Left renal pelvis (tissue), 4 donors: ENCODE results near the gene AFF3. TPM values are rescaled to one million over a fixed set of nuclear protein-coding genes. Genes with fewer than 3 reads are reported as not detected.
A peak's percentile ranks its signal among the peaks of the same experiment; 100 is the strongest.

Source experiments
- DNase-seq, 4 donors: peaks; one replicate each; pipeline ENCODE4 v3.0.0-alpha.2; 2013; ENCODE audit warnings: low read depth in 4 of 4, low spot score in 3 of 4
- polyA plus RNA-seq, 4 donors: library from polyadenylated mRNA; unstranded; fragments of 120-200 nt; gene quantifications; one replicate each; pipeline ENCODE4 v1.2.1, GENCODE V29; 2013; ENCODE audit not compliant: insufficient read length in 4 of 4

AFF3 gene
- polyA plus RNA-seq, 4 donors = 19.5 to 72.9 (median 24.7) TPM

- no peak for DNase-seq
Observed at GRCh38 chr2:99808361-99809200, 333.8 kb downstream of the AFF3 start.

GRCh38 chr2:99806758-99807157 is 335.6 kb downstream of the AFF3 start:
- no peak for DNase-seq

- no peak for DNase-seq
Observed at GRCh38 chr2:99805930-99806476, 336.4 kb downstream of the AFF3 start.

- DNase-seq = no peak
Observed at GRCh38 chr2:99803846-99804245, 338.5 kb downstream of the AFF3 start.

- no peak for DNase-seq
Observed at GRCh38 chr2:99802734-99803133, 339.7 kb downstream of the AFF3 start.

- peak in 1 of 4 donors; percentile 30 for DNase-seq
Observed at GRCh38 chr2:99801327-99801901, 341.0 kb downstream of the AFF3 start.

- no peak for DNase-seq
Observed at GRCh38 chr2:99797475-99797874, 344.9 kb downstream of the AFF3 start.

- DNase-seq = no peak
Observed at GRCh38 chr2:99794414-99794813, 348.0 kb downstream of the AFF3 start.

- DNase-seq = no peak
Observed at GRCh38 chr2:99793022-99793421, 349.4 kb downstream of the AFF3 start.

- no peak for DNase-seq
Observed at GRCh38 chr2:99789849-99790248, 352.5 kb downstream of the AFF3 start.

- DNase-seq = no peak
Observed at GRCh38 chr2:99787769-99788382, 354.5 kb downstream of the AFF3 start.

GRCh38 chr2:99786636-99787390 is 355.6 kb downstream of the AFF3 start:
- DNase-seq = no peak

GRCh38 chr2:99784946-99785345 is 357.4 kb downstream of the AFF3 start:
- DNase-seq = no peak

GRCh38 chr2:99784282-99784681 is 358.1 kb downstream of the AFF3 start:
- DNase-seq = no peak

GRCh38 chr2:99780276-99780675 is 362.1 kb downstream of the AFF3 start:
- no peak for DNase-seq

- no peak for DNase-seq
Observed at GRCh38 chr2:99779276-99779675, 363.1 kb downstream of the AFF3 start.

GRCh38 chr2:99777656-99778290 is 364.6 kb downstream of the AFF3 start:
- no peak for DNase-seq

- DNase-seq = no peak
Observed at GRCh38 chr2:99776906-99777646, 365.3 kb downstream of the AFF3 start.

GRCh38 chr2:99776206-99776905 is 366.0 kb downstream of the AFF3 start:
- DNase-seq = no peak
